ENCODE measurements around the gene CCL13. TPM values are rescaled to one million over a fixed set of nuclear protein-coding genes. Genes with fewer than 3 reads are reported as not detected.

Gene CCL13
- total and polyA plus RNA-seq, 2 of the 8 experiments (the other 6 are each of a cell fraction or from before 2014, with no cell fraction given): not detected

DNA sequence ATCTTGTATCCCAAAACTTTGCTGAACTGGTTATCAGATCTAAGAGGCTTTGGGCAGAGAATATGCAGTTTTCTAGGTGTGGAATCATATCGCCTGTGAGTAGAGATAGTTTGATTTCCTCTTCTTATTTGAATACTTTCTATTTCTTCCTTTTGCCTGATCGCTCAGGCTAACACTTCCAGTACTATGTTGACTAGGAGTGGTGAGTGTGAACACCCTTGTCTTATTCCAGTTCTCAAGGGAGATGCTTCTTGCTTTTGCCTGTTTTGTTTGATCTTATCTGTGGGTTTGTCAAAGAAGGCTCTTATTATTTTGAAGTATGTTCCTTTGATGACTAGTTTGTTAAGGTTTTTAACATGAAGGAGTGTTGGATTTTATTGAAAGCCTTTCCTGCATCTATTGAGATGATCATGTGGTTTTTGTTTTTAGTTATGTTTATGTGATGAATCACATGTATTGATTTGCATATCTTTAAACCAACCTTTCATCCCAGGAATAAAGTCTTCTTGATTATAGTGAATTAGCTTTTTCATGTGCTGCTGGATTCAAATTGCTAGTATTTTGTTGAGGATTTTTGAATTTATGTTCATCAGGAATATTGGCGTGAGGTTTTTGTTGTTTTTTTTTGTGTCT is 17.0 kb upstream of the CCL13 start:
- no peaks in the 10 kb centered on the region for H4K20me1 ChIP-seq (replicated peaks in 1 of 2; ENCODE audit: control insufficient read depth in 1 of 2, insufficient read depth in 2 of 2, low read length in 2 of 2)
- H3K4me3 ChIP-seq (ENCODE audit: extremely low read depth in 1 of 4, insufficient read depth in 2 of 4, low read depth in 3 of 4, low read length in 4 of 4): no peak overlapping the region
- no peak overlapping the region for H3K27ac ChIP-seq (ENCODE audit: low read depth, low read length)
- H3K36me3 ChIP-seq (ENCODE audit: control insufficient read depth in 2 of 4, insufficient read depth in 4 of 4, low read length in 3 of 4): no peaks in the 10 kb centered on the region
- H2BK20ac ChIP-seq (ENCODE audit: low read length): no peak overlapping the region
- no peak overlapping the region for H3K18ac ChIP-seq (ENCODE audit: extremely low read depth, low read length)
- no peak overlapping the region for H3K56ac ChIP-seq (replicated peaks; ENCODE audit: insufficient read length, low read depth, low read length)
- no peak overlapping the region for H2BK5ac ChIP-seq (ENCODE audit: low read depth, low read length)
- H2BK120ac ChIP-seq (replicated peaks; ENCODE audit: low read depth, low read length): no peak overlapping the region
- no peak overlapping the region for H3K9ac ChIP-seq (replicated peaks in 1 of 4; ENCODE audit: extremely low read depth in 1 of 4, low read depth in 3 of 4, low read length in 3 of 4)
- no peak overlapping the region for H4K5ac ChIP-seq (ENCODE audit: insufficient read length, low read depth, low read length)
- no peaks in the 10 kb centered on the region for H3K79me2 ChIP-seq (ENCODE audit: control insufficient read depth in 1 of 2, insufficient read depth in 2 of 2, low read length in 2 of 2)
- FAIRE-seq (no peak), DNase-seq (ENCODE audit: low read depth in 1 of 2, low spot score in 2 of 2) (no peak)
- H4K91ac ChIP-seq (replicated peaks; ENCODE audit: insufficient read length, low read length): no peak overlapping the region
- no peak overlapping the region for H3K23ac ChIP-seq (ENCODE audit: insufficient read length)
- no peak overlapping the region for H4K8ac ChIP-seq (ENCODE audit: extremely low read depth, insufficient read depth, low read length)
- H3K14ac ChIP-seq (ENCODE audit: insufficient read length): no peak overlapping the region
- WGBS, 2 experiments (ENCODE audit: extremely low coverage in 1 of 2, insufficient coverage in 1 of 2, insufficient read length in 1 of 2, insufficient replicate concordance in 2 of 2, low coverage in 1 of 2, low lambda C conversion rate in 2 of 2, missing lambda C conversion rate in 1 of 2): 91% methylated on average over 3 of the region's 3 CpGs; no CpG with 5 or more reads in 1 of the 2 experiments
- ChIA-PET CTCF (ENCODE audit: partially characterized antibody) (interaction anchor here (0.9 to 1.8 kb wide), 5 partner anchors 11 to 653 kb away, joined by 3 to 12 read pairs (median 4); no protein-coding TSS in a partner anchor), POLR2A (ENCODE audit: partially characterized antibody) (no interaction called here)
- no peak overlapping the region for H3K4ac ChIP-seq (replicated peaks; ENCODE audit: insufficient read length, low read depth, low read length)
- H2AK5ac ChIP-seq (ENCODE audit: low read depth, low read length): no peak overlapping the region
- H2BK15ac ChIP-seq (ENCODE audit: low read length): no peak overlapping the region
- TF ChIP-seq HDAC2 (IDR thresholded peaks at IDR 0.05; ENCODE audit: borderline replicate concordance in 1 of 2, low read depth in 2 of 2, low read length in 2 of 2): no peak
- TF ChIP-seq, protein P1, sequence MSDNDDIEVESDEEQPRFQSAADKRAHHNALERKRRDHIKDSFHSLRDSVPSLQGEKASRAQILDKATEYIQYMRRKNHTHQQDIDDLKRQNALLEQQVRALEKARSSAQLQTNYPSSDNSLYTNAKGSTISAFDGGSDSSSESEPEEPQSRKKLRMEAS (IDR thresholded peaks at IDR 0.05): no peak
- TF ChIP-seq EZH2 (IDR thresholded peaks at IDR 0.05; ENCODE audit: low read depth, low read length, severe bottlenecking): no peak
- TF ChIP-seq POU5F1 (IDR thresholded peaks at IDR 0.05; ENCODE audit: low read depth, low read length): no peak
- TF ChIP-seq BCL11A (IDR thresholded peaks at IDR 0.05; ENCODE audit: low read depth in 2 of 2, low read length in 2 of 2): no peak
- no peak for TF ChIP-seq TBP (IDR thresholded peaks at IDR 0.05; ENCODE audit: low read depth, low read length)
- no peak for TF ChIP-seq SP2 (IDR thresholded peaks at IDR 0.05; ENCODE audit: low read length)
- no peak for TF ChIP-seq SIRT6 (IDR thresholded peaks at IDR 0.05; ENCODE audit: low read length)
- TF ChIP-seq GABPA (IDR thresholded peaks at IDR 0.05; ENCODE audit: borderline replicate concordance, insufficient read depth, low read length): no peak
- no peak for TF ChIP-seq FOSL1 (IDR thresholded peaks at IDR 0.05; ENCODE audit: insufficient read depth, low read depth, low read length)
- TF ChIP-seq TAF7 (optimal IDR thresholded peaks at IDR 0.05; ENCODE audit: borderline replicate concordance, low read depth, low read length): no peak
- no peak for TF ChIP-seq CEBPB (IDR thresholded peaks at IDR 0.05; ENCODE audit: low read depth, low read length)
- TF ChIP-seq NRF1 (IDR thresholded peaks at IDR 0.05; ENCODE audit: low read depth, low read length): no peak
- no peaks in the 10 kb centered on the region for H3K4me1 ChIP-seq (replicated peaks in 1 of 4; ENCODE audit: control insufficient read depth in 3 of 4, insufficient read depth in 4 of 4, low read length in 3 of 4)
- H2AFZ ChIP-seq (ENCODE audit: low read length): no peak overlapping the region
- H3K79me1 ChIP-seq (ENCODE audit: low read depth, low read length): no peaks in the 10 kb centered on the region
- no peaks in the 10 kb centered on the region for H3K23me2 ChIP-seq (ENCODE audit: low read depth, low read length)
- no peak overlapping the region for H3K4me2 ChIP-seq (ENCODE audit: insufficient read depth in 1 of 2, low read depth in 2 of 2, low read length in 2 of 2)
- H3K27me3 ChIP-seq (replicated peaks in 1 of 4; ENCODE audit: control insufficient read depth in 3 of 4, extremely low read depth in 1 of 4, insufficient read depth in 3 of 4, low read length in 3 of 4): no peaks in the 10 kb centered on the region
- no peaks in the 10 kb centered on the region for H3K9me3 ChIP-seq (ENCODE audit: insufficient read depth in 2 of 2, low read depth in 1 of 2, low read length in 1 of 2)
- H2BK12ac ChIP-seq (ENCODE audit: low read depth, low read length): no peak overlapping the region
